Stimulated activated CD8-positive, alpha-beta memory T cell treated with anti-CD3 and anti-CD28 coated beads, Interleukin-12 subunit alpha, Interleukin-12 subunit beta, amount 100 ng/mL, for 24 hours (primary cell): ENCODE measurements around the gene DISP3.

Experiments used
- DNase-seq: peaks from one replicate; pipeline ENCODE4 v3.0.0-alpha.2; 2020; ENCODE audit errors: extremely low read depth

Gene DISP3

GRCh38 chr1:11528611-11529261 lies 49.8 kb downstream of the DISP3 start:
- no peak for DNase-seq

GRCh38 chr1:11529330-11529729 lies 50.4 kb downstream of the DISP3 start:
- no peak for DNase-seq

DNA sequence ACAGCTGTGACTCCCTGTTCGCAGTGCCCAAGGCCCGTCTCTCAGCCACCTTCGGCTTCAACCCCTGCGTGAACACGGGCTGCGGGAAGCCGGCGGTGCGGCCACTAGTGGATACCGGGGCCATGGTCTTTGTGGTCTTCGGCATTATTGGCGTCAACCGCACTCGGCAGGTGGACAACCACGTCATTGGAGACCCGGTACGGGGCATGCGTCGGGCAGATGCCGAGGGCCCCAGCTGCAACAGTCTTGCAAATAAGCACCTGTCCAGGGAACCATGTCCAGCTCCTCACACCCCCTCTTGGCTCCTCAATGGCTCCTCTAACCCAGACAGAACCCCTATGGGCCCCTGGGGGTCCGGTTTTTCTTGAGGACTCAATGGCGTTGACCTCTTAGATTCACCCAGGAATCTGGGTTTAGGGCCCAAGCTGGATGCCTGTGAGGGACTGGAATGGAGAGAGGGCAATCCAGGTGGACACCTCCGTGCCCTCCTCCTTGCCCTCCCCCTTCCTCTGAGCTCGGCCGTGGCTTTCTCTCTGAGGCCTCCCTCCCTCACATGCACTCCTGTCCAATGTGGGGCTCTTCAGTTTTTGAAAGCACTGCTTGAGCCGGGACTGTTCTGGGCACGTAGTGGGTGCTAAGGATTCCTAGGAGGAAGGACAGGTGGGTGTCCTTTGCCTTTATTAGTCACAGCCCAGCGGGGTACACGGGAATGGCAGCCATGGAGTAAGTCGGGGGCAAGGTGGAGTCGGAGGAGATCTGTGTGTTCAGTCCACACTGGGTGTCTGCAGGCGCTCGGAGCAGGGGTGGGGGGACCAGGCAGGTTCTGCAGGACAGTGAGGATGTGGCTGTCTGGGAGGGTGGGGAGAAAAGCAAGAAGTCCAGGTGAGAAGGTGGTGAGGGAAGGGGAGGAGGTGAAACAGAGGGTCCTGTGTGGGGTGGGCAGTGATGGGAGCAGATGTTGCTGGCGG lies 51.1 kb downstream of the DISP3 start:
- DNase-seq, result no peak

- no peak for DNase-seq
Observed at GRCh38 chr1:11530731-11531311, 51.9 kb downstream of the DISP3 start.

DNA sequence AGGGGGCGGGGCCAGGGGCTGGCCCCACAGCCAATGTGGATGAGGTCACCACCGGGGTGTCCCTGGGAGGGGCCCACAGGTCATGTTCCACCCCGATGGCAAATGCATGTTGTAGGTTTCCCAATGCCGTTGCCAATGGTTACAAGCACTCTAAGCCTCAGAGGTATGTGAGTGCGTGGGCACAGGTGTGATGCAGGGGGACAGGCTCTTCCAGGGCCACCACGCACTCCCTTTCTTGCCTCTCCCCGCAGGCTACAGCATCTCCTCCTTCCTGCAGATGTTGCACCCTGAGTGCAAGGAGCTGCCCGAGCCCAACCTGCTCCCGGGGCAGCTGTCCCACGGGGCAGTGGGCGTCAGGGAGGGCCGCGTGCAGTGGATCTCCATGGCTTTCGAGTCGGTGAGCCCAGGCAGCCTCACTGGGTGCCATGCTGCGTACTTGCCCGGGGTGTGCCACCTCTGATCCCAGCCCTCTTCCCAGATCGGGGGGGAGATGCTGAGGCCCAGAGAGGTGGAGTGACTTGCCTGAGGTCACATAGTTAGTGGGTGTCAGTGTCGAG lies 52.4 kb downstream of the DISP3 start:
- DNase-seq, result no peak

DNA sequence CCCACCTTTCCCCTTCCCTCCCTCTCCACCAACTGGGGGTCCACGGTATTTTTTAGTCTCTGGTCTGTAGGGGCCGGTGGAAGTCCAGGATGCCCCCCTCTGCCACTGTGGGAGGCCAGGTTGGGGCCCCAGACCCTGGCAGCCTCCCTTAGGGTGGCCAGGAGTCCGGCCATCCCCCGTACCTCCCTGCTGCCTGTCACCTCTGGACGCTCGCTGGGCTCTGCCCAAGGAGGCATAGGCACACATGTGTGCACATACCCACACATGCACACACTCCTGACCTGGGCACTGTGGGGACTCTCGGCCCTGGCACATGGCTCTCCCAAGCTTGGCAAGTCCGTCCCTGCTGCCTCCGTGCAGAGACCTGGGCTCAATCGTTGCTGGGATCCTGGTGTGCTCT lies 53.0 kb downstream of the DISP3 start:
- DNase-seq, result no peak

DNA sequence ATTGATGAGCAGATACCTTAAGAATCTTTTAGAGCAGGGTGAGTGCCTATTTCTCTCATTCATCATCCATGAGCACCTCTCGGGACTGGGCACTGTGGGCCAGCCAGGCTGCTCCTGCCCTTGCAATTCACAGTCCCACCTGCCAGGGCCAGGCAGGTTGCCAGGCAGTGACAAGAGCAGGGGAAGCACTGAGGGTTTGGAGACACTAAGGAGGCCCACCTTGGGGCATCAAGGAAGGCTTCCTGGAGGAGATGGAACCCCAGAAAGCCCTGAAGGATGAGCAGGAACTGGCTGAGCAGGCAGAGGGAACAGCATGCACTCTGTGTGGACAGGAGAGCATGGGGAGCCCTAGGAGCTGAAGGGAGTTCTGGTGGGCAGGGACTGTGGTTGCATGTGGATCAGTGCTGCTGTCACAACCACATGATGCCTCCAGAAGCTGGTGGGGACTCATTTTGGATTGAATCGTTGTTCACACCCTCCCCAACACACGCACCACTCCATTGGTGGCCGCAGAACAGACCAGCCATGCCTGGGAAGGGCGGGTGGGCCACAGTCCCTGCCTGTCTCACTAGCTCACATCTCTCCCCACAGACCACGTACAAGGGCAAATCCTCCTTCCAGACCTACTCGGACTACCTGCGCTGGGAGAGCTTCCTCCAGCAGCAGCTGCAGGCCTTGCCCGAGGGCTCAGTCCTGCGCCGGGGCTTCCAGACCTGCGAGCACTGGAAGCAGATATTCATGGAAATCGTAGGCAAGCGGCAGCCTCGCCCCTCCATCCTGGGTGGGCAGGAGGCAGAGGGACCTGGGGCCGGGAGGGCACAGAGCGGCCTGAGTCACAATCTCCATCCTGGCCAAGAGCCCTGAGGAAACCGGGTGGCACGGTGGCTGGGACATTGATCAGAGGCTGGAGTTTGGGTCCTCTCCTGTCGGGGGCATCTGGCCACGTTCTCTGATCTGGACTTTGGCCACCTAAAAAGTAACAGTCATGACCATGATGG lies 55.1 kb downstream of the DISP3 start:
- no peak for DNase-seq

GRCh38 chr1:11534846-11535245 lies 55.9 kb downstream of the DISP3 start:
- DNase-seq, result no peak

- DNase-seq, result no peak
Observed at GRCh38 chr1:11535316-11535715, 56.4 kb downstream of the DISP3 start.

DNA sequence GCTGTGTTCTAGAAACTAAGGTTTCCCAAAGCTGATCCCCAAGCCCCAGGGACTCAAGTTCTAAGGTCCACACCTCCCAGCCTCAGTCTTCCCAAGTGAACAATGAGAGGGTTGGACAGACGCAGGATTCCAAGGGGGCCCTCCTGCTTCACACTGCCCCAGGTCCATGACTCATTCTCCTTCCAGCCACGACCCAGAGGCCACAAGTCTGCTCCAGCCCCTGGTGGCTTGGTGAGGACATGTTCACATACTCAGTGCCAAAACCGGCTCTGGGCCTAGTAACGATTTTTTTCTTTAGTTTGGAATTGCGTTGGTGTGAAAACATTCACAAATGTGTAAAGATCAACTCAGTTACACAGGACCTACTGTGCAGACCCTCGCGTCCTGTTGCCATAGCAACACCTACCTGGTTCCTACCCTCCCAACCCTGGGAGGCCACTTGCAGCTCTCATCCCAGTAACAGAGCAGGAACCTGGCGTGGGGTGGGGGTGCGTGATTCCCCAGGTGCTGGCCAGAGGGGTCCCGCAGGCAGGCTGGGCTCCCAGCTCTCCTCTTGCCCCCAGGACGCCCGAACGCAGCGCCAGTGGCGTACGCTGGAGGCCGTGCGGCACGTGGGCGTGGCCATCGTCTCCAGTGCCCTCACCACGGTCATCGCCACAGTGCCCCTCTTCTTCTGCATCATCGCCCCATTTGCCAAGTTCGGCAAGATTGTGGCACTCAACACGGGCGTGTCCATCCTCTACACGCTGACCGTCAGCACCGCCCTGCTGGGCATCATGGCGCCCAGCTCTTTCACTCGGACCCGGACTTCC lies 57.0 kb downstream of the DISP3 start:
- no peak for DNase-seq

GRCh38 chr1:11536573-11537379 lies 57.8 kb downstream of the DISP3 start:
- no peak for DNase-seq

DNA sequence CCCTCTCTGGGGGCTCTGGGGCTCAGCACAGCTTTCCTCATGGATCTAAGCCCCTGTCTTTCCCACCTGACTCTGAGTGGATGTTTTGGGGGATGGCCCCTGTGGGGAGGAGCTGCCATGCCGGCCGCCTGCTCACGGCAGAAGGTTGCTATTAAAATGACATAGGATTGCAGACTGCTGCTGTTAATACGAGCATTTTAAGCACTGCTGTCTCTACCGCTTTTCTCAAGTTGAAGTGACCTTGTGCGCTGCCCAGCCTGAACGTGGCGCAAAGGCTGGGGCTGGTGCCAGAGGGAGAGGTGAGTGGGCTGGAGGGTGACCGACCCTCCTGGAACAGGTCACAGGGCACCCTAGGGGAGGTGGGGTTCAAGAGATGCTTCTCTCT lies 58.4 kb downstream of the DISP3 start:
- no peak for DNase-seq

DNA sequence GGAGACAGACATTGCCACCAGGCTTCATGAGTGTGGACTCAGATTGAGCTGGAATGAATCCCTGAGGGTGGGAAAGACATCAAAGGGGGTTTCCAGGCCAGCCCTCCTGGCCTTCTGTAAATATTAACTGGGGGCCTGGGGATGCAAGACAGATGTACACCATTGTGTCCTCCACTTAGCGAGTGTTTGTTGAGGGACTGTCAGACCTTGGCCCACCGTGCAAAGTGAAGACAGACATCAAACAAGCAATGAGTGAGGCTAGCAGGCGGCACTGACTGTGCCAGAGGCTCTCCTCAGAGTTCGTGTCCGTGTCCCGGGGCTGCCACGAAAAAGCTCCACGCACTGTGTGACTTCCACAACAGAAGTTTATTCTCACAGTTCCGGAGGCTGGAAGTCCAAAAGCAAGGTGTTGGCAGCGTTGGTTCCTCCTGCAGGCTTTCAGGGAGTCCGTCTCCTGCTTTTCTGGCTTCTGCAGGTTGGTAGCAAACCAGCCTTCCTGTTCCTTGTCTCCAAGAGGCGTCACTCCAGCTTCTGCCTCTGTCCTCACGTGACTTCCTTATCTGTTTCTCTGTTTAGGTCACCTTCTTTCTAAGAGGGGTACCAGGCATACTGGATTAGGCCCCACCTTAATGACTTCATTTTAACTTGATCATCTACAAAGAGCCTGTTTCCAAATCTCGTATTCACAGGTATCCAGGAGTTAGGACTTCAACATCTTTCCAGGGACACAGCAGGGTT lies 59.1 kb downstream of the DISP3 start:
- no peak for DNase-seq

GRCh38 chr1:11538886-11539285 lies 59.9 kb downstream of the DISP3 start:
- DNase-seq, result no peak

GRCh38 chr1:11539850-11540772 lies 61.2 kb downstream of the DISP3 start:
- no peak for DNase-seq

GRCh38 chr1:11540773-11541160 lies 61.8 kb downstream of the DISP3 start:
- DNase-seq, result no peak

- no peak for DNase-seq
Observed at GRCh38 chr1:11541236-11541635, 62.3 kb downstream of the DISP3 start.

DNA sequence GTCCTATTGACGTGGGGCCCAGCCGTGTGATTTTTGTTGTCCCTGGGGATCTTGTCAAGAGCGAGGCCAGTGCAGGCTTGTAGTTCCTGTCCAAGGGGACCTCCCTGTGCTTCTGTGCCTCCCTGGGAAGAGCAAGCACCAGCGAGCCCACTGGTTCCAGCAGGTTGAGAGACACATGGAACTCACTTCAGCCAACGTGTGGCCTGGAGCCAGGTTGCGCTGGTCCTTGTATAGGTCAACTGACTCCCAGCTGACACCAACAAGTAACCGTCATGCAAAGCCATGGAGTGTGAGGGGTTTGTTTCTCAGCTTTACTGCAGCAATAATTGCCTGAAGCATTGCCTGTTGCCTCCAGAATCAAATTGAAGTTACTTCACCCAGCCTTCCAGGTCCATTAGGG lies 63.0 kb downstream of the DISP3 start:
- DNase-seq, result no peak
